Mesothelial cell of epicardium (in vitro differentiated cells): ENCODE results near the gene PLEKHS1. TPM values are rescaled to one million over a fixed set of nuclear protein-coding genes. Genes with fewer than 3 reads are reported as not detected.

ENCODE experiments used
- DNase-seq, 2 experiments: peaks; one replicate each; pipeline ENCODE4 v3.0.0; 2021; ENCODE audit warnings: low spot score in 2 of 2; ENCODE audit not compliant: unreplicated experiment in 2 of 2
- H3K27ac Mint-ChIP-seq: 2 replicates; pipeline ENCODE4 v1.8.0; 2021; ENCODE audit warnings: mixed read lengths
- H3K27me3 Mint-ChIP-seq: 2 replicates; pipeline ENCODE4 v1.8.0; 2021; ENCODE audit warnings: low read depth, mixed read lengths
- H3K36me3 Mint-ChIP-seq: 2 replicates; pipeline ENCODE4 v1.8.0; 2021; ENCODE audit warnings: mixed read lengths
- H3K4me1 Mint-ChIP-seq: 2 replicates; pipeline ENCODE4 v1.8.0; 2021; ENCODE audit warnings: mixed read lengths
- H3K4me3 Mint-ChIP-seq: 2 replicates; pipeline ENCODE4 v1.8.0; 2021; ENCODE audit warnings: mild to moderate bottlenecking, moderate library complexity, mixed read lengths
- H3K9me3 Mint-ChIP-seq: 2 replicates; pipeline ENCODE4 v1.8.0; 2021; ENCODE audit warnings: mixed read lengths
- total RNA-seq: library from RNA; stranded (reverse); gene quantifications from 3 replicates; pipeline ENCODE4 v1.2.1, GENCODE V29; 2021
- TF ChIP-seq, protein P1 (sequence below): fragments of 200-600 bp; sonication (generic); IDR thresholded peaks from one replicate; pipeline ENCODE4 v1.5.0; 2021; ENCODE audit warnings: antibody characterized with exemption; ENCODE audit not compliant: unreplicated experiment

Gene PLEKHS1
- total RNA-seq, 1 donor from 2014 or later, result not detected

DNA sequence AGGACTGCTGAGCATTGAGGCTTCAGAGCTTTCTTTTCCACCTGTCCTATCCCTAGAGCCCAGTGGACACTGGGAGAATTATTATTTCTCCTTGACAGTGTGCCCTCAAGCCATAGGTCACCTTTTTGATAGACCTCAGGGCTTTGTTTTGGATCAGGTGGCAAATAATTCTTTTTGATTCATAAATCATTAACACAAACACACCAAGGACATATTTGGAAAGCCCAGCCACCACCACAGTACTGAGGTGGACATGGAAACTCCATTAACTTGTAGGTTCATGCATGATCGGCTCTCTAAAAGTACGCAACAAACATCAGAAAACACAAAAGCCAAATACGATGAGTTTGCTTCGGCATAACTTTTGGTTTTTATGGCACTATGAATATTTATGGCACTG, 17.8 kb upstream of the PLEKHS1 start:
- TF ChIP-seq, protein P1, sequence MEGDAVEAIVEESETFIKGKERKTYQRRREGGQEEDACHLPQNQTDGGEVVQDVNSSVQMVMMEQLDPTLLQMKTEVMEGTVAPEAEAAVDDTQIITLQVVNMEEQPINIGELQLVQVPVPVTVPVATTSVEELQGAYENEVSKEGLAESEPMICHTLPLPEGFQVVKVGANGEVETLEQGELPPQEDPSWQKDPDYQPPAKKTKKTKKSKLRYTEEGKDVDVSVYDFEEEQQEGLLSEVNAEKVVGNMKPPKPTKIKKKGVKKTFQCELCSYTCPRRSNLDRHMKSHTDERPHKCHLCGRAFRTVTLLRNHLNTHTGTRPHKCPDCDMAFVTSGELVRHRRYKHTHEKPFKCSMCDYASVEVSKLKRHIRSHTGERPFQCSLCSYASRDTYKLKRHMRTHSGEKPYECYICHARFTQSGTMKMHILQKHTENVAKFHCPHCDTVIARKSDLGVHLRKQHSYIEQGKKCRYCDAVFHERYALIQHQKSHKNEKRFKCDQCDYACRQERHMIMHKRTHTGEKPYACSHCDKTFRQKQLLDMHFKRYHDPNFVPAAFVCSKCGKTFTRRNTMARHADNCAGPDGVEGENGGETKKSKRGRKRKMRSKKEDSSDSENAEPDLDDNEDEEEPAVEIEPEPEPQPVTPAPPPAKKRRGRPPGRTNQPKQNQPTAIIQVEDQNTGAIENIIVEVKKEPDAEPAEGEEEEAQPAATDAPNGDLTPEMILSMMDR, result no peak
- Mint-ChIP-seq H3K27ac (no peak overlapping the region), H3K9me3 (peaks cover 9% of the 10 kb centered on the region), H3K4me3 (no peak overlapping the region), H3K27me3 (peaks cover 12% of the 10 kb centered on the region), H3K36me3 (peaks cover 15% of the 10 kb centered on the region), H3K4me1 (no peaks in the 10 kb centered on the region)
- DNase-seq, result no peak

DNA sequence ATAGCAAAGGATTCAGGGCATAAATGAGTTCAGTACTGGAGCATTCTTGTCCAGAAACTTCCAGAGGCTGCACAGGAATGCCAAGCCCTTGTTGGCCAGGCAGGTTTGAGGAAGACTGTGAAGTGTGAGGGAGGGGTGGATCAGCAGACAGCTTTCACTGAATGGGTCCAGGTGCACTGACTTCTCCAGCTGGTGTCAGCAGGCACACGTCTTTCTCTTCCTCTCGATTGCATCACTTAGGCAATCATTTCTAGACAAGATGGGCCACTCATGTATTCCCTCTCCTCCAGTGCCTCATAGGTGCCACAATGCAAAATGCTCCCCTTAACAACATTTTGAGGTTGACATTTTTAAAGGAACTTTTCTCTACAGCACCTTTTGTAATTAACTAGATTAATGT, 15.6 kb upstream of the PLEKHS1 start:
- TF ChIP-seq, protein P1, result no peak
- no peaks in the 10 kb centered on the region for H3K4me1 Mint-ChIP-seq

DNA sequence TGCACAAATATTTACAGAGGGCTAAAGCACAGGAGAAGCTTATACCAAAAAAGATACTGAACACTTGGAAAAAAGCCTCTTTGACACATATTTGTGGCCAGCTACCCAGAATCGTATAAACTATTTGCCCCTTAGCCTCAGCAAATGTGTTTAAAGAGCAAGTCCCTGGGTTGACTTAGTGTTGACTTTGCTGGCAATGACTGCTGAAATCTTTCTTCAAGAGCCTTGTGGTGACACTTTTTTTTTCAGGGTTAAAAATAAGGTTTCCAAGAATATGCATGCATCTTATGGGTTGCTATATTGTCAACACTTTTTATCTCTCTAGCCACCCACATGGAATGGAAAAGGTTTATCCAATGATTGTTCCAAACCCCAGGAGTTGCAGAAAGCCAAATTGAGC, 14.9 kb upstream of the PLEKHS1 start:
- H3K36me3 Mint-ChIP-seq, result no peaks in the 10 kb centered on the region
- DNase-seq, result no peak
- peaks cover 19% of the 10 kb centered on the region for H3K27me3 Mint-ChIP-seq

More for the DNA sequence above, 15.6 kb upstream of the PLEKHS1 start:
- Mint-ChIP-seq H3K4me3 (no peak overlapping the region), H3K27me3 (peaks cover 19% of the 10 kb centered on the region), H3K27ac (no peak overlapping the region), H3K36me3 (no peaks in the 10 kb centered on the region), H3K9me3 (no peaks in the 10 kb centered on the region)
- DNase-seq, result no peak

DNA sequence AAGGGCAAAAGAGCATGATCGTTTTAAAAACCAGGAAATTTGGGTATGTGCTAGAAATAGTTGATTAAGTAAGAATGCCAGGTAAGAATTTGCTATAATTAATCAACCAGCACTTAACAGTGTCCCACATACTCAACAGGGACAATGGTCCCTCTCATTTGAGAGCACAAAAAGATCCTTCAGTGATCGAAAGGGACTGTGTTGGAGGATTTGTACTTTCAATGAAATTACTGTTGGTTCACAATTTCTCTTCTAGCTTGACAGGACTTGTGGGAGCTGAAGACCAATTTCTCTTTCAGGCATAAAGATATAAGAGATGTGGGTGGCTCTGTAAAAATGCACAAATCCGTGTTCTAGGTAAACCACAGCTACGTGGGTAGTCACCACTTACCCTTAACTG, 12.5 kb upstream of the PLEKHS1 start:
- no peak overlapping the region for H3K4me3 Mint-ChIP-seq
- peaks cover 23% of the 10 kb centered on the region for H3K27me3 Mint-ChIP-seq
- TF ChIP-seq, protein P1, result no peak
- H3K27ac Mint-ChIP-seq, result no peak overlapping the region
- peaks cover 3% of the 10 kb centered on the region for H3K9me3 Mint-ChIP-seq
- H3K4me1 Mint-ChIP-seq, result no peaks in the 10 kb centered on the region
- no peaks in the 10 kb centered on the region for H3K36me3 Mint-ChIP-seq
- DNase-seq, result no peak

More for the DNA sequence above, 14.9 kb upstream of the PLEKHS1 start:
- no peaks in the 10 kb centered on the region for H3K4me1 Mint-ChIP-seq
- TF ChIP-seq, protein P1, result no peak
- H3K27ac Mint-ChIP-seq, result no peak overlapping the region
- H3K4me3 Mint-ChIP-seq, result no peak overlapping the region
- H3K9me3 Mint-ChIP-seq, result no peaks in the 10 kb centered on the region

DNA sequence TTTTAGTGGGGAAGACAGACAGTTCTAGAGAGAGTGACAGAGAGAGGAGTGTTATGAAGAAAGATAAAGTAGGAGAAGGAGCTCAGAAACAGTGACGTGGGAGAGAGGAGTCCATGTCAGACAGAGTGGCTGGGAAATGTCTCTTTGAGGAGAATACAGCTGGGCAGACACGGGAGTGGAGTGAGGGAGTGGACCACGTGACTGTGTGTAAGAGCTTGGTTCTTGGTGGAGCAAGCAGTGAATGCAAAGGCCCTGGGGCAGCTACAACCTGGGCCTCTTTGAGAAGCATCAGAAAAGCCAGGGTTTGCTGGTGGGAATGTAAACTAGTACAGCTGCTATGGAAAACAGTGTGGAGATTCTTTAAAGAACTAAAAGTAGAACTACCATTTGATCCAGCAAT, 11.9 kb upstream of the PLEKHS1 start:
- no peak for DNase-seq
- peaks cover 28% of the 10 kb centered on the region for H3K27me3 Mint-ChIP-seq
- no peaks in the 10 kb centered on the region for H3K36me3 Mint-ChIP-seq
- H3K4me1 Mint-ChIP-seq, result no peaks in the 10 kb centered on the region
- no peak overlapping the region for H3K4me3 Mint-ChIP-seq
- TF ChIP-seq, protein P1, result no peak
- no peak overlapping the region for H3K27ac Mint-ChIP-seq
- peaks cover 3% of the 10 kb centered on the region for H3K9me3 Mint-ChIP-seq

DNA sequence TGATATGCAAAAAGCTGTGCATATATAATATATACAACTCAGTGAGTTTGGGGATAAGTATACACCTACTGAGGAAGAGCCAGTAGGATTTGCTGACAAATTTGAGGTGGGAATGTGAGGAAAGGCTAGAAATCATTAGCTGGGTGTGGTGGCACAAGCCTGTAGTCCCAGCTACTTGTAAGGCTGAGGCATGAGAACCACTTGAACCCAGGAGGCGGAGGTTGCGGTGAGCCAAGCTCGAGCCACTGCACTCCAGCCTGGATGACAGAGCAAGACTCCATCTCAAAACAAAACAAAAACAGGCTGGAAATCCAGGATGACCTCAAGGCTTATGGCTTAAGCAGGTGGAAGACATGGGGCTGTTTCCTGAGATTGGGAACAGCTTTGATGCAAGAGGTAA, 10.6 kb upstream of the PLEKHS1 start:
- Mint-ChIP-seq H3K27ac (no peak overlapping the region), H3K36me3 (no peaks in the 10 kb centered on the region), H3K4me3 (no peak overlapping the region), H3K9me3 (peaks cover 3% of the 10 kb centered on the region), H3K27me3 (peaks cover 24% of the 10 kb centered on the region), H3K4me1 (no peaks in the 10 kb centered on the region)
- TF ChIP-seq, protein P1, result no peak
- DNase-seq, result no peak
